GM13976 (cell line): Measurements from ENCODE around the gene ACBD6.

Source experiments
- DNase-seq: peaks from one replicate; pipeline ENCODE4 v3.0.0; 2012; ENCODE audit warnings: low spot score
- in situ Hi-C: fragments of 300-500 bp; cut with MboI; formaldehyde crosslinking; loops from one replicate; pipeline ENCODE4 v1.12.0; 2022; ENCODE audit warnings: low sequenced_read_pairs, mixed read lengths, inconsistent platforms; ENCODE audit not compliant: unreplicated experiment
- TF ChIP-seq, protein P1 (sequence below): IDR thresholded peaks from 2 replicates; pipeline ENCODE4 v1.5.1; 2012; ENCODE audit warnings: borderline replicate concordance, mild to moderate bottlenecking; ENCODE audit not compliant: insufficient read depth; ENCODE audit errors: extremely low read depth, missing control alignments, control extremely low read depth

Gene ACBD6

DNA sequence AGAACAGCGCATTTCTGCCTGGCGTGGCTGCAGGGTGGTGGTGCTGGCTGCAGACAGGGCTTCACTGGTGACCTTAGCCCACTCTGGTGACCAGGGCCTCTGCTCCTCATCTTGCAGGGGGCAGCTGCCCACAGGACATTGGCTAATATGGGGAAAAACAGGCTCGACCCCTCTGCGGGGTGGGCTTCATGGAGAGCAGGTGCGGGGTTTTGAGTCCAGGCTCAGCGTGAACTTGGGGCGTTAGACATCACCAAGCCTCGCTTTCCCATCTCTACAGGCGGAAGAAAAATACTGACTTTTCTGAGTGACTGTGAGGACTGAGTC is 247.9 kb downstream of the ACBD6 start:
- TF ChIP-seq, protein P1, sequence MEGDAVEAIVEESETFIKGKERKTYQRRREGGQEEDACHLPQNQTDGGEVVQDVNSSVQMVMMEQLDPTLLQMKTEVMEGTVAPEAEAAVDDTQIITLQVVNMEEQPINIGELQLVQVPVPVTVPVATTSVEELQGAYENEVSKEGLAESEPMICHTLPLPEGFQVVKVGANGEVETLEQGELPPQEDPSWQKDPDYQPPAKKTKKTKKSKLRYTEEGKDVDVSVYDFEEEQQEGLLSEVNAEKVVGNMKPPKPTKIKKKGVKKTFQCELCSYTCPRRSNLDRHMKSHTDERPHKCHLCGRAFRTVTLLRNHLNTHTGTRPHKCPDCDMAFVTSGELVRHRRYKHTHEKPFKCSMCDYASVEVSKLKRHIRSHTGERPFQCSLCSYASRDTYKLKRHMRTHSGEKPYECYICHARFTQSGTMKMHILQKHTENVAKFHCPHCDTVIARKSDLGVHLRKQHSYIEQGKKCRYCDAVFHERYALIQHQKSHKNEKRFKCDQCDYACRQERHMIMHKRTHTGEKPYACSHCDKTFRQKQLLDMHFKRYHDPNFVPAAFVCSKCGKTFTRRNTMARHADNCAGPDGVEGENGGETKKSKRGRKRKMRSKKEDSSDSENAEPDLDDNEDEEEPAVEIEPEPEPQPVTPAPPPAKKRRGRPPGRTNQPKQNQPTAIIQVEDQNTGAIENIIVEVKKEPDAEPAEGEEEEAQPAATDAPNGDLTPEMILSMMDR, result no peak
- no peak for DNase-seq
- in situ Hi-C loops, result loop anchor here (5.0 kb wide), 1 partner anchor 223 kb away; no protein-coding TSS in a partner anchor

DNA sequence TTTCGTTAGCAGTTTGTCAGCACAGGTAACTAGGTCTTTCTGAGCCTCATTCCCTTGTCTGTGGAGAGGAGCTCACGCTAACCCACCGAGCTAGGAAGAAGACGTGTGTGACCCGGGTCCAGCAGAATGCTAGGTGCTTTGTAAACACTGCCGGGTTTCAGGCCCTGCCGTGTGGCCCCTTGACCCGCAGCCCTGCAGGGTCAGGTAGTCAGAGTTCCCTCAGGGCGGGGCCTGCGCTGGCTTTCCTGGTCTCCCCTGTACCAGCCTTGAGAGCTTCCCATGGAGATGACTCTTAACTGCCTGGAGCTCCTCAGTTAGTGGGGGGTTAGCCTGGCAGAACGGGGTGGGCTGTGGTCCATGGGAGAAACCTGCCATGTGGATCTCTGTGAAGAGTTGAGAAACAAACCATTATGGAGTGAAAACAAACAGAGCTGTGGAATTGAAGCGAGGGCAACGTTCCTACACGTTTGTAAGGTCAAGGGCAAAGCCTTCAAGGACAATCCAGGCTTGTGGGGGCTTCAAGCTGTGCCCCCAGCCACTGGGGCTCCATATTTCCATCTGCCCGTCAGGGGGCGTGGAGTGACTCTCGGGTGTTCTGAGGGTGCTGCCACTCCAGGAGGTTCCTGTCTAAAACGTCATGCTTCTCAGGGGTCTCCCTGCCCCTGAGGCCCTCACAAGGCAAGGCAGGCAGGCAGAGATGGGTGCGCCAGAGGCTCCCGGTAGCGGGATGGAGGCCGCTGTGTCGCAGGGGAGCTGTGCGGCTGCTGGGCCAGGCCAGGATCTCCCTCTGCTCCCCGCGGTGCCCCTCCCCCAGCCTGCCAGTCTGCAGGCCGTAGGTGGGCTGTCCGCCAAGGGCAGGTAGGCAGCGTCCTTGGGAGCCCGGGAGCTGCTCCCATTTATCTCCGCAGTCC is 248.5 kb downstream of the ACBD6 start:
- DNase-seq, result no peak
- in situ Hi-C loops, result loop anchor here (5.0 kb wide), 1 partner anchor 223 kb away; no protein-coding TSS in a partner anchor

DNA sequence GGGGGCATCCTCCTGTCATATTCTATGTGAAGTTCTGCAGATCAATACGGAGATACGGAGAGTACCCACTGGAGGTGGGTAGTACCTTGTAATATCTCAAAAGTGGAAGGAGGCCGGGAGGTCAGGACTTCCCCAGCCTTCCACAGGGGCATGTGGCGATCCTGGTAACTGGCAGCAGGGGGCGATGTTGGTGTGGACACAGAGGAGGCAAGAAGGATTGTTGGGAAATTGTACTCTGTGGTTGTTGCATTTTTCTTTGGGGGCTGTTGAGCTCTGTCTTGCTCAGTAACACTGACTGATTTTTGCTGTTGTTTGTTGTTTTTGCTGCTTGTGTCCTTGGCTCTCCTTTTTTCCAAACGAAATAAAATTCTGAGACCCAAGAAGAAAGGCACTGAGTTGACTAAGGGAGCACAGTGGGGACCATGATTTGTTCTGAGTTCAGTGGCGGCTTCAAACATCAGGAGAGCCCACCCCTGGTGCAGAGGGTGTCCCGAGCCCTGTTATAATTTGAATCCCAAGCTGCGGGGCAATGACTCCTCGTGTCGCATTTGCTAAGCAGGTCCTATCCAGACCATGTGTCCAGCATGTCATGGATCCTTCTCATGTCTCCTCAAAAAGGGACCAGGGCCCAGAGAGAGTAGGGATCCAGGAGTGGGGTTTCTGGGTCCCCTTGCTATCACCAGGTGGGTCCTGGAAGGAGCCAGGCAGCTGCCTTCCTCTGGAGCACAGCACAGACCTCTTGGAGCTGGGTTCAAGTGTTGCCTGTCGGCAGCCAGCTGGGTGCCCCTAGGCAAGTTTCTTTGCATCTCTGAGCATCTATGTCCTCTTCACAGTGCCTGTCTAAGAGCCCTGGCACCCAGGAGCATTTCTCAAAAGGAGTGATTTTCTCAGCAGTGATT is 249.5 kb downstream of the ACBD6 start:
- in situ Hi-C loops, result loop anchor here (5.0 kb wide), 1 partner anchor 224 kb away; no protein-coding TSS in a partner anchor
- peak; percentile 87 for DNase-seq
- TF ChIP-seq, protein P1, result peak; percentile 90

More for the DNA sequence above, 248.5 kb downstream of the ACBD6 start:
- TF ChIP-seq, protein P1, result no peak

DNA sequence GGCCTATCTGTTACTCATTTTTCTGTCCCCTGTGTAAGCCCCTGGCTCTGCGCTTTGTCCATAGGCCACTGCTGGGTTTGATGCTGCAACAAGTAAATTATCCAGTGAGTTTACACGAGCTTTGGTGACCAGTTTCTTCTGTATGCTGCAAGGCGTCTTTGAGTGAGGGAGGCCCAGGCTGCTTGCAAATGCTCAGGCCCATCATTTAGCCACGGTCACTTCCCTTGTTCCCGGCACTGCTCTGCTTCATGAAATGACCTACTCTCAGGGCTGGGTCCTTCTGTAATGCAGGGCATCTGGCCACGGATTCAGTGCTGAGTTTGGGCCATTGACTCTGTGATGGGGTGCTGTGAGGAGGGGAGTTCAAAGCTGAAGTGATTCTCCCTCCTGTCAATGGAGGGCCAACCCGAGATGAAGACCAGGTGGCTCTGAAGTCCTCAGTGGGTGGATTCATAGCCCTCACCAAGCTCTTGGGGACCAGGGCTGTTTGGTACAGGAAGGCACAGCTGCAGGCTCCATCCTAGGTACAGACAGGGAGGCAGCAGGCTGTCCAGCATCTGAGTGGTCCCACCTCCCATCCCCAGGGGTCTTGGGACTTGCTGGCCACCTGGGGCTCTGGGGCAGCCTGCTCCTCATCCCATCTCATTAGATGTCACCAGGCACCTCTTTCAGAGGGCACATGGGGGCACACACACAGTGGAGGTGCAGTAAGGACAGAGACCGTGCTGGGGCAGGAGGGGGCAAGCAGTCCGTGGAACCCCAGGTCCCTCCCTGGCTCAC is 250.7 kb downstream of the ACBD6 start:
- in situ Hi-C loops, result loop anchor here (5.0 kb wide), 1 partner anchor 226 kb away; no protein-coding TSS in a partner anchor
- DNase-seq, result no peak
- TF ChIP-seq, protein P1, result no peak

DNA sequence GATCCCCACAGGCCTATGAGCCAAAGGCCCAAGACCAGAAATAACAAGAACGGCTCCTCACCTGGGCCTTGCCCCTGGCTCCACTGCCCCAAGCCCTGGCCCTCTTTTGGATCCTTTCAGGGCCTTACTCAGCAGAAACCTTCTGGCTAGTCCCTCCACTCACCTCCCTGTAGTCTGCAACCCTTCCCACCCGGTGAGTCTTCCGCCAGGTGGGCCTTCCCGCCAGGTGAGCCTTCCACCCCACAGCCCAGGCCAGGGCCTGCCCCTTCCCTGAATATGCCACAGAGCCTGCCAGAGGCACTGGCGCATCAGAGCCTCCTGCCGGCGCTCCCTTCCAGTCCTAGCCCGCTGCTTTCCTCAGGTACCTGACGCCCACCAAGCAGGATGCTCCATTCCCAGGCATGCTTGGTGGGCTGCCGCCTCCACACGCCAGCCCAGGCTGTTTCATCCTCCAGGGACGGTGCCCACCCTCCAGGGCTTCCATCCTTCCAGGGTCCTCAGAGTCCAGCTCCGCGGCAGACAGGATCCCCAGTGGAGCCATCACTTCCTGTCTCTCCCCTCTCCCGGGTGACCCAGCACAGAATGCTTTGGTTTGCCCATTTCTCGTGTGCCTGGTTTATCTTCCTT is 251.4 kb downstream of the ACBD6 start:
- TF ChIP-seq, protein P1, result no peak
- in situ Hi-C loops, result loop anchor here (5.0 kb wide), 1 partner anchor 226 kb away; no protein-coding TSS in a partner anchor
- no peak for DNase-seq
